Cerebellar nuclear complex (tissue), 1 donor: Measurements from ENCODE around the gene ADK.
"Not testable (repeated sequence)": the region's sequence is repeated elsewhere in the genome, so short reads cannot be mapped to it uniquely, and the experiment has no call there.

Experiments used
- DNase-seq, 2 experiments: peaks; one replicate each; lab custom pipeline; 2025; lab: John Stamatoyannopoulos, UW

ADK gene

GRCh38 chr10:74150990-74151878 lies at the start of gene ADK:
Gene ADK, plus strand, starts transcription at chr10:74151221. Its CDS starts 58 bp downstream, at chr10:74151279.
- DNase-seq: peak; percentile 93 to 95

- no peak for DNase-seq
Measured at GRCh38 chr10:74103560-74104258, 47.3 kb upstream of the ADK start.

- peak in 1 of 2 experiments; percentile 19 for DNase-seq
Measured at GRCh38 chr10:74104480-74104879, 46.5 kb upstream of the ADK start.

- DNase-seq: peak in 1 of 2 experiments; percentile 10
Measured at GRCh38 chr10:74104996-74105395, 46.0 kb upstream of the ADK start.

- DNase-seq: no peak
Measured at GRCh38 chr10:74107391-74107790, 43.6 kb upstream of the ADK start.

- no peak for DNase-seq
Measured at GRCh38 chr10:74109452-74109851, 41.6 kb upstream of the ADK start.

- DNase-seq: no peak
Measured at GRCh38 chr10:74110120-74110519, 40.9 kb upstream of the ADK start.

GRCh38 chr10:74111799-74112198 lies 39.2 kb upstream of the ADK start:
- no peak for DNase-seq

- no peak for DNase-seq
Measured at GRCh38 chr10:74113546-74113945, 37.5 kb upstream of the ADK start.

- no peak for DNase-seq
Measured at GRCh38 chr10:74114041-74114448, 37.0 kb upstream of the ADK start.

- no peak for DNase-seq
Measured at GRCh38 chr10:74117738-74118137, 33.3 kb upstream of the ADK start.

- DNase-seq: no peak
Measured at GRCh38 chr10:74118804-74119203, 32.2 kb upstream of the ADK start.

- no peak for DNase-seq
Measured at GRCh38 chr10:74120911-74121310, 30.1 kb upstream of the ADK start.

GRCh38 chr10:74121368-74121767 lies 29.7 kb upstream of the ADK start:
- no peak for DNase-seq

GRCh38 chr10:74122060-74122459 lies 29.0 kb upstream of the ADK start:
- no peak for DNase-seq

- no peak for DNase-seq
Measured at GRCh38 chr10:74123081-74123480, 27.9 kb upstream of the ADK start.

GRCh38 chr10:74133923-74134820 lies 16.8 kb upstream of the ADK start:
- DNase-seq: no peak

- no peak for DNase-seq
Measured at GRCh38 chr10:74135452-74135851, 15.6 kb upstream of the ADK start.

- no peak for DNase-seq
Measured at GRCh38 chr10:74137992-74138391, 13.0 kb upstream of the ADK start.

- DNase-seq: not testable (repeated sequence)
Measured at GRCh38 chr10:74138596-74138995, 12.4 kb upstream of the ADK start.

GRCh38 chr10:74139981-74140380 lies 11.0 kb upstream of the ADK start:
- DNase-seq: no peak

- no peak for DNase-seq
Measured at GRCh38 chr10:74140553-74140952, 10.5 kb upstream of the ADK start.
